Colonic mucosa (tissue), 4 donors: ENCODE measurements around the gene OS9. TPM values are rescaled to one million over a fixed set of nuclear protein-coding genes. Genes with fewer than 3 reads are reported as not detected.
A peak's percentile ranks its signal among the peaks of the same experiment; 100 is the strongest.

Source experiments
- DNase-seq: peaks from one replicate; pipeline ENCODE4 v3.0.0-alpha.2; 2020
- H3K27ac ChIP-seq: fragments of 200-600 bp; one replicate; pipeline ENCODE4 v1.8.0; 2021
- H3K27me3 ChIP-seq: fragments of 200-600 bp; one replicate; pipeline ENCODE4 v1.8.0; 2021
- H3K36me3 ChIP-seq: fragments of 200-600 bp; one replicate; pipeline ENCODE4 v1.8.0; 2021
- H3K4me1 ChIP-seq: fragments of 200-600 bp; one replicate; pipeline ENCODE4 v1.8.0; 2021; ENCODE audit warnings: mild to moderate bottlenecking
- H3K4me3 ChIP-seq: fragments of 200-600 bp; one replicate; pipeline ENCODE4 v1.8.0; 2021
- H3K9ac ChIP-seq, 2 donors: one replicate each; pipeline ENCODE4 v1.7.0; 2013; ENCODE audit warnings: control low read depth in 2 of 2, low read depth in 2 of 2, low read length in 2 of 2
- H3K9me3 ChIP-seq: fragments of 200-600 bp; one replicate; pipeline ENCODE4 v1.8.0; 2021
- CTCF ChIP-seq: fragments of 200-600 bp; IDR thresholded peaks from one replicate; pipeline ENCODE4 v1.8.0; 2022; ENCODE audit warnings: antibody characterized with exemption, mild to moderate bottlenecking
- intact Hi-C: fragments of 100-400 bp; cut with DNase I; formaldehyde crosslinking; loops from one replicate; pipeline ENCODE4 v1.14.1; 2022
- total RNA-seq, 2 donors: library from RNA; stranded (reverse); fragmentation: NEBNext Ultra II Directional in 1 of 2; extraction: Animal tissue kit (Norgen Biotek cat#: 25700) in 1 of 2; gene quantifications; one replicate each; pipeline ENCODE4 v1.2.1, GENCODE V29; 2021
- donor health status: healthy.
- donor health status: DM: no; HTN: no; CAD: no.
- donor health status: DM: no; HTN: no; CAD: no.

The OS9 gene
- total RNA-seq, 2 donors from 2014 or later, result 219 to 284 TPM

GRCh38 chr12:57726151-57726883 lies 32.4 kb downstream of the OS9 start:
- TF ChIP-seq CTCF, result peak; percentile 72
- intact Hi-C loops, result no loop called here
- Histone ChIP-seq H3K4me3 (peak overlapping the region; percentile 48), H3K9ac (peak overlapping the region; percentile 71 to 72), H3K4me1 (no peaks in the 10 kb centered on the region), H3K27ac (peak overlapping the region; percentile 24), H3K27me3 (peaks cover 6% of the 10 kb centered on the region), H3K36me3 (no peaks in the 10 kb centered on the region), H3K9me3 (no peaks in the 10 kb centered on the region)
- peak; percentile 88 for DNase-seq

DNA sequence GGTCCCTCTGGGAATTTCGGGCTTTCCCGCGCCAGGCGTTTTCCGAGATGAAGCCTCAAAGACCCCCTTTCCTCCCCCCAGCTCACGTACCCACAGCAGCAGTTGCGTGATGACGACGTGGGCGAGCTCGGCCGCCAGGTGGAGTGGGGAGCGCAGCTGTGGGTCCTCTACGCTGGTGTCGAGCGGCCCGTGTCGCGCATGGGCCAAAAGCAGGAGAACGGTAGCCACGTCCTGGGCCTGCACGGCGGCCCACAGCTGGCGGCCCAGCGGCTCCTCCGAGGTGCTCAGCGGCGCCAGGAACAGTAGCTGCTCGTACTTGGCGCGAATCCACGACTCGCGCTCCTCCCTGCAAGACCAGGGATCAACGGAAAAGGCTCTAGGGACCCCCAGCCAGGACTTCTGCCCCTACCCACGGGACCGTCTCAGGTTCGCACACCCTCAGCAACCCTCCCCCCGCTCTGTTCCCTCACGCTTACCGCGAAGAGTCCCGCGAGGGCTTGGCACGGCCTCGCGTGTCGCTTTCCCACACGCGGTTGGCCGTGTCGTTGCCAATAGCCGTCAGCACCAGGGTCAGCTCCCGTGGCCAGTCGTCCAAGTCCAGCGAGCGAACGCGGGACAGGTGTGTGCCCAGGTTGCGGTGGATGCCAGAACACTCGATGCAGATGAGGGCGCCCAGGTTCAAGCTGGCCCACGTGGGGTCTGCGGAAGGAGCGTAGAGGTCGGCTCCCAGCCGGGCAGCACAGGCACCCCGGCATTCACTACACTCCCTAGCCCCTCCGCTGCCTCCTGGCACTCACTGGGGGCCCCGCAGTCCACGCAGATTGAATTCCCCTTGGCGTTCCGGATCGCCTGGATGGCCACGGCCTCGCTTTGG lies 33.2 kb downstream of the OS9 start:
- peak overlapping the region; percentile 24 for H3K27ac ChIP-seq
- no peaks in the 10 kb centered on the region for H3K9me3 ChIP-seq
- peak overlapping the region; percentile 46 to 72 for H3K9ac ChIP-seq
- no peaks in the 10 kb centered on the region for H3K36me3 ChIP-seq
- intact Hi-C loops, result no loop called here
- H3K4me3 ChIP-seq, result peak overlapping the region; percentile 48
- DNase-seq, result peak; percentile 34
- no peak for TF ChIP-seq CTCF
- peaks cover 6% of the 10 kb centered on the region for H3K27me3 ChIP-seq
- no peaks in the 10 kb centered on the region for H3K4me1 ChIP-seq

DNA sequence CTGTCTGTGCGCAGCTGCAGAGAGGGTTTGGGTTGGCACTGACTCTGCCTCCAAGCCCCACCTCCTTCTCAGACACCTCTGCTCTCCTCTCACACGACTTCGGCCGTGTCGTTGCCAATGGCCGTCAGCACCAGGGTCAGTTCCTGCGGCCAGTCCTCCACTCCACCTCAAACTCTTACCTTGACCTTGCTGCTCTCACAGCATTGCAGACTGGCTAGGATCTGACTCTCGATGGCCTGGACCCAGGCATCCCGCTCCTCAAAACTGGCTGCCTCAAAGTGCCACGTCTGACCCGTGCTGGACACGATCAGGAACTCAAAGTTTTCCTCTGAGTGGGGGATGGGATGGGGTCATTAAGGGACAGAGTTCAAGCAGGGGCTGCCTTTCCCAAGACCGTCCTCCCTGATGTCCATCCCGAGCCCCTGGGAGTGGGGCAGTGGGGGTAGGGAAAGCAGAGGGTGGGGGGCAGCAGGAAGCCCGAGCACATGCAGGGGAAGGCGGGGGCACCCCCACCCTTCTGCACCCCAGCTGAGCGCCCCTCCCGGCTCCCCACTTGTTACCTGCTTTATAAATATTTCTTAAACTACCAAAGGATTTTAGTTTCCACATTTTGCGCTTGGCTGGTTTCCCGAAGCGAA lies 33.9 kb downstream of the OS9 start:
- Histone ChIP-seq H3K4me3 (no peak overlapping the region), H3K36me3 (no peaks in the 10 kb centered on the region), H3K27ac (no peak overlapping the region), H3K27me3 (peaks cover 6% of the 10 kb centered on the region), H3K4me1 (no peaks in the 10 kb centered on the region), H3K9ac (peak overlapping the region in 1 of 2 donors; percentile 12), H3K9me3 (no peaks in the 10 kb centered on the region)
- DNase-seq, result peak; percentile 17
- TF ChIP-seq CTCF, result no peak
- intact Hi-C loops, result no loop called here

DNA sequence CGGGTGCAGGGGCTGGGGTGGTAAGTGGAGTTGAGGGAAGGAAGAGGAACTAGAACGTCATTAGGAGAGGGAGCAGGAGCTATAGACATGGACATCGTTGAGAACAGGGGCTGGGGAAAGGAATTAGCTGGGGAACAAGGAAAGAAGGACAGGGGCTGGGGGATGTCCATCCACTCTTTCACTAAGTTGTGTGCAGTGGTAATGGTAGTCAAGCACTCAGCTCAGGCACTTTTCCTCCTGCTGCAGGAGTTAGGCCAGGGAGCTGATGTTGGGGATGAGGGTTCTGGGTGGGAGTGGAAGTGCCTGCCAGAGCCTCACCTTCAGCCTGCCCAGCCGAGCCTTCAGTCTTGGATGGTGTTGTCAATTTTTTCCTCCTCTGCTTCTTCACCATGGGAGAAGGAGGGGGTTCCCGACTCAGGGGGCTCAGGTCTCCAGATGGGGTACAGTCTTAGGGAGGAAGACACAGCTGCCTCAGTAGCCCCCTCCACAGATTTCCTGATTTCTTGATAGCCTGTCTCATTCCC lies 35.5 kb downstream of the OS9 start:
- Histone ChIP-seq H3K9ac (no peak overlapping the region), H3K9me3 (no peaks in the 10 kb centered on the region), H3K4me1 (no peaks in the 10 kb centered on the region), H3K36me3 (no peaks in the 10 kb centered on the region), H3K27me3 (peaks cover 6% of the 10 kb centered on the region), H3K4me3 (no peak overlapping the region), H3K27ac (no peak overlapping the region)
- DNase-seq, result no peak
- no peak for TF ChIP-seq CTCF
- intact Hi-C loops, result no loop called here

GRCh38 chr12:57730336-57731067 lies 36.6 kb downstream of the OS9 start:
- DNase-seq, result no peak
- no peaks in the 10 kb centered on the region for H3K9me3 ChIP-seq
- TF ChIP-seq CTCF, result no peak
- peaks cover 9% of the 10 kb centered on the region for H3K27me3 ChIP-seq
- H3K27ac ChIP-seq, result no peak overlapping the region
- H3K4me3 ChIP-seq, result no peak overlapping the region
- intact Hi-C loops, result no loop called here
- H3K4me1 ChIP-seq, result no peaks in the 10 kb centered on the region
- H3K36me3 ChIP-seq, result no peaks in the 10 kb centered on the region
- no peak overlapping the region for H3K9ac ChIP-seq
